Stimulated activated CD4-positive, alpha-beta T cell treated with anti-CD3 and anti-CD28 coated beads, Interleukin-1b, Interleukin-23, amount 100 ng/mL, for 24 hours (primary cell): ENCODE results near the gene UQCC5.

Experiments
- DNase-seq, 4 experiments: peaks; one replicate each; pipeline ENCODE4 v3.0.0-alpha.2; 2020; ENCODE audit warnings: low read depth in 4 of 4, low spot score in 1 of 4

Gene UQCC5

DNA sequence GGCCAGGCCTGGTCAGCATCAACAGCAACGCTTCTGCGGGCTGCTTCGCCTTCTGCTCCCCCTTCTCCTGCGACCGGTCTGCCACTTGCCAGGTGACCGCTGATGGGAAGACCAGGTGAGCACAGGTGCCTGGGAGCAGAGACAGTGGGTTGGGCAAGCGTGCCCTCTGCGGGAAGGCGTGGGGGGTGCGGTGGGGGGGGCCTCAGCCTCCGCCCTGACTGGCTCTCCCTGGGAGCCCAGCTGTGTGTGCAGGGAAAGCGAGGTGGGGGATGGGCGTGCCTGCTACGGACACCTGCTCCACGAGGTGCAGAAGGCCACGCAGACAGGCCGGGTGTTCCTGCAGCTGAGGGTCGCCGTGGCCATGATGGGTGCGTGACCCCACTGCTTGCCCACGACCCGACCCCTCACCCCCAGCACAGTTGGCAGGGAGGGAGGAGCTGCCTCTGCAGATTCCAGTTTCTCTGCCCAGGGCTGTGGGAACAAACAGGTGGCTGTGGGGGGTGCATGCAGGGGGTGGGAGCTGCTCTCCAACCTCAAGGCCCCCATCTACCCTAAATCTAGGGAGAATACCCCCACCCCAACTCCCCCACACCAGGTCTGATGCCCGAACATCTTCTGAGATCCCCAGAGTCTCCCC lies 32.5 kb upstream of the UQCC5 start:
- DNase-seq: no peak

DNA sequence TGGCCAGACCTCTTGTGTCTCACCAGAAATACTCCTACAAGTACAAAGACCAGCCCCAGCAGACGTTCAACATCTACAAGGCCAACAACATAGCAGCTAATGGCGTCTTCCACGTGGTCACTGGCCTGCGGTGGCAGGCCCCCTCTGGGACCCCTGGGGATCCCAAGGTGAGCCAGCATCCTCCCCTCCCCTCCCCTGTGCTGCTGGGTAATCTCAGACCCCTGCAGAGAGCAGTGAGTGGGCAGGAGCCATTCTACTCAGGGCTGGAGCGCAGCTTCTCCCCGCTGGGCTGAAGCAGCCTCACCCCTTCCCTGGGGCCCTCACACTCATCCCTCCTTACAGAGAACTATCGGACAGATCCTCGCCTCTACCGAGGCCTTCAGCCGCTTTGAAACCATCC lies 31.4 kb upstream of the UQCC5 start:
- DNase-seq: no peak

DNA sequence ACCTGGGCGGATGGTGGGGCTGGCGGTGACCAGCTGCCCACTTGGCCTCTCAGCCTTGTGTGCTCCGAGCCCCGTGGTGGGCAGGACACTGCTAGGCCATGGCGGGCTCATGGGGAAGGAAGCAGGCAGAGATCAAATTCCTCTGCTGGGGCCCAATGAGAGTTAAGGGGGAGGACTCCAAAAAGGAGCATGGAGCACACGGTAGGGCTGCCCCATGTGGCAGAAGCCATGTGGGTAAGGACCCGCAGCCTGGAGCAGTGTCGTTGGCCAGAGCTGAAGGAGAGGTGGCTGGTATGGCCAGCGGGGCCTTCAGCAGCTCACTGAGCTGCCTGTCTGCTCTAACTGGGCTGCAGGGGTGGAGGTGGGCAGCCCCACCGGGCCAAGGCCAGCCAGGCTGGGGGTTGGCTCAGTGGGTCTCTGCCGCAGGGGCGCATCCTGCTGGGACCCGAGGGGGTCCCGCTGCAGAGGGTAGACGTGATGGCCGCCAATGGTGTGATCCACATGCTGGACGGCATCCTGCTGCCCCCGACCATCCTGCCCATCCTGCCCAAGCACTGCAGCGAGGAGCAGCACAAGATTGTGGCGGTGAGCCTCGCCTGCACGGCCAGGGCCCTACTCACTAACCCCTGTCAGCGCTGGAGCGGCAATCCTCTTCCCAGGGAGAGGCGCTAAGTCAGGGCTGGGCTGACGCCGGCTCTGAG lies 30.0 kb upstream of the UQCC5 start:
- no peak for DNase-seq

DNA sequence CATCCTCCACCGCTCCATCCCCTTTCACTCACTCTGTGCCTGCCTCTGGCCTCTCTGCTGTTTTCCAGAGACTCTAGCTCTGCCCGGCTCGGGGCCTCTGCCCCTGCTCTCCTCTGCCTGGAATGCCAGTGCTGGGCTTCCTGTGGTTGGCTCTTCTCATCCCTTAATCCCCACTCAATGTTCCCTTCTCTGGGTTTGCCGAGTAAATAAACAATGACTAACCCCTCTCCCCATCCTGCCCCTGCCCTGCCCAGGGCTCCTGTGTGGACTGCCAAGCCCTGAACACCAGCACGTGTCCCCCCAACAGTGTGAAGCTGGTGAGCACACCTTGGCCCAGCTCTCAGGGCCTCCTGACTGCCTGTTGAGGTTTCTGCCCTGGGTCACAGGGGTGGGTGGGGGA lies 29.0 kb upstream of the UQCC5 start:
- no peak for DNase-seq

DNA sequence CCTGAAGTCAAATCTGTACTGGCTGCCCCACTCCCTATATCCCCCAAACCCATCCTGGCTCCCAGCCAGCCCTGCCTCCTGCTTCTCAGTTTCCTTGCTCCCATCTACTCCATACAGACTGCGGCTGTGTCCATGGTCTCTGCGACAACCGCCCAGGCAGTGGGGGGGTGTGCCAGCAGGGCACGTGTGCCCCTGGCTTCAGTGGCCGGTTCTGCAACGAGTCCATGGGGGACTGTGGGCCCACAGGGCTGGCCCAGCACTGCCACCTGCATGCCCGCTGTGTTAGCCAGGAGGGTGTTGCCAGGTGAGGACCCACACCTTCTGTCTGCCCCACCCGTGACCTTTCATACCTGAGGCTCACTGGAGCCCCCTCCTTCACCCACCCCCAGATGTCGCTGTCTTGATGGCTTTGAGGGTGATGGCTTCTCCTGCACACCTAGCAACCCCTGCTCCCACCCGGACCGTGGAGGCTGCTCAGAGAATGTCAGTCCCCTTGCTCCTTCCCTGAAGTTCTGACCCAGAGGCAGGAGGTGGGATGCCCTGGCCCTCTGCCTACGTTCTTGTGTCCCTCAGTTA lies 26.6 kb upstream of the UQCC5 start:
- DNase-seq: no peak

DNA sequence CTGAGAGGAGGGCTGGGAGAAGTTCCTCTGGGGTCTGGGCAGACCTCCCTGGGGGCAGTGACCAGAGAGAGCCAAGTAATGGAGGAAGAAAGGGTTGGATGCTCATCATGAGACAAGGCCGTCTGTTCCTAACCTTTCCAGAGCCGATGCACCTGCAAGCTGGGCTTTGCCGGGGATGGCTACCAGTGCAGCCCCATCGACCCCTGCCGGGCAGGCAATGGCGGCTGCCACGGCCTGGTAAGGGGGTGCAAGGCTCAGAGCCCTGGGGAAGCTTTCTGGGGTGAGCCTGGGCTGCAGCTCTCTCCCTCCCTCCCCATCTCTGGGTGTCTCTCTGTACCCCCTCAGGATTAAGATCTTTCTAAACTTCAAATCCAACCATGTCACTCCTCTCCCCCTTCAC lies 24.9 kb upstream of the UQCC5 start:
- DNase-seq: no peak

DNA sequence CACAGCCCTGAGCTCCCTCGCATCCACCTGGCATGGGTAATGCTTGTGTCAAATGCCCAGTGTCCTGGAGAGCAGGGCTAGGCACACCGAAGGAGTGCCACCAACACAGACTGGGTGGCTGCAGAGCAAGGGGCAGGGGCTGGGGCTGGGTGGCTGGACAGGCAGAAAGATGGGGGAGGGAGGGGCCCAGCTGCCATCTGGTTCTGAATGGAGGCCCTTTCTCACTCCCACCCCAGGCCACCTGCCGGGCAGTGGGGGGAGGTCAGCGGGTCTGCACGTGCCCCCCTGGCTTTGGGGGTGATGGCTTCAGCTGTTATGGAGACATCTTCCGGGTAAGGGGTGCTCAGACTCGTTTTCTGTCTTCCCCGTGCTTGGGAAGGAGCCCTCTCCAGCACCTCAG lies 24.3 kb upstream of the UQCC5 start:
- DNase-seq: no peak

DNA sequence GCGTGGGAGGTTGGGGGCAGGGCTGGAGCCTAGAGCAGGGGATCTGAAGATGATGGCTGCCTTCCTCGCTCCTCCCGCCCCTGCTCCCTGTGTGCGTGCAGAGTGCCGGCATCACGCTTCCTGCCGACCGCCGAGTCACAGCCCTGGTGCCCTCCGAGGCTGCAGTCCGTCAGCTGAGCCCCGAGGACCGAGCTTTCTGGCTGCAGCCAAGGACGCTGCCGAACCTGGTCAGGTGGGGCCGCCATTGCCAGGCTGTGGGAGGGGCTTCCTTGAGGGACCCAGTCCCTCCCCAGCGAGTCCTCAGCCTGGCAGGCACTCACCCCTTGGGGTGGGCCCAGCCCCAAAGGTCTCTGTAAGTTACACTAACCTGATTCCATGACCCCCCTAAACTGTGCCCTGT lies 23.7 kb upstream of the UQCC5 start:
- DNase-seq: no peak

DNA sequence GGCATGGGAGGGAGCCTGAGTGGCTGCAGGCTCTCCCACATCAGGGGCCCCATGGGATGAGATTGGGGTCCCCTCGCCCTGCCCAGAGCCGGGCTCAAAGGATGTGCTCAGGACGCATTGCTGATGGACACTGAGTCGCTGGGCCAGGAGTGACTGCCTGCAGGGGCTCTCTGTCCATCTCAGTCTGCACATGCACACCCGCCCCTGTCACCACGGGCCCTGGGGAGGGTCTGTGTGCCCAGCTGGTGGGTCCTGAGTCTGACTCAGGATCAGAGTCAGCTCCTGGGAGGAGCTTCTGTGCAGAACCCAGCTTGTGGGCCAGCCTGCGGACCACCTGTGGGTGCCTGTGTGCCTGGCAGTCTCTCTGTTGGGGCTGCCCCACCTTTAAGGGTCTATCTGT lies 23.1 kb upstream of the UQCC5 start:
- no peak for DNase-seq

DNA sequence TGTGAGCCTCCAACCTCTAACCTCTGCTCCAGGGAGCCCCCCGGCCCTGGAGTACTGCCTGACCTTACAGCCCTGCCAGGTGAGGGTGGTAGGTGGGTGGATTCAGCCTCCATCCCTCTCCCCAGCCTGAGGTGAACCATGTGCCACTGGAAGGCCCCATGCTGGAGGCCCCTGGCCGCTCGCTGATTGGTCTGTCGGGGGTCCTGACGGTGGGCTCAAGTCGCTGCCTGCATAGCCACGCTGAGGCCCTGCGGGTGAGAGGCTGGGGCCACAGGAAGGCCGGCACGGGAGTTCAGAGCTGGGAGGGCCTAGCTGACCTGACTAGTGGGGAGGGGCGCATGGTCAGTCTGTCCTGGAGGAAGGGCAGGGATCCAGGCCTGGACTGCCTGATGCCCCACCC lies 21.8 kb upstream of the UQCC5 start:
- no peak for DNase-seq

DNA sequence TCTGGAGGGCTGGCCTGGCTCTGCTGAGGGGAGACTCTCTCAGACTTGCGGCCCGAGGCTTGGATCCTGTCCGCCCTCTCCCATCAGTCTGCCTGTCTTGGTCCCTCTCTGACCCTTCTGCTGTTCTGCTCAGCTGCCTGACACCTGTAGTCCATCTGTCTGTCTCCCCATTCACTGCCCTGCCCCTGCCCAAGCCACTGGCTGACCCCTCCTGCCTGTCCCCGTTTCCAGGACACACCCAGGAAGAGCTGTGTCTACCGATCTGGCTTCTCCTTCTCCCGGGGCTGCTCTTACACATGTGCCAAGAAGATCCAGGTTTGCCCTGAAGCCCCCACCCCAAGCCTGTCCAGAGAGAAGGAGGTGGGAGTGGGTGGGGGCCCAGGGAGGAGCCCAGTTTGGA lies 21.2 kb upstream of the UQCC5 start:
- DNase-seq: no peak

DNA sequence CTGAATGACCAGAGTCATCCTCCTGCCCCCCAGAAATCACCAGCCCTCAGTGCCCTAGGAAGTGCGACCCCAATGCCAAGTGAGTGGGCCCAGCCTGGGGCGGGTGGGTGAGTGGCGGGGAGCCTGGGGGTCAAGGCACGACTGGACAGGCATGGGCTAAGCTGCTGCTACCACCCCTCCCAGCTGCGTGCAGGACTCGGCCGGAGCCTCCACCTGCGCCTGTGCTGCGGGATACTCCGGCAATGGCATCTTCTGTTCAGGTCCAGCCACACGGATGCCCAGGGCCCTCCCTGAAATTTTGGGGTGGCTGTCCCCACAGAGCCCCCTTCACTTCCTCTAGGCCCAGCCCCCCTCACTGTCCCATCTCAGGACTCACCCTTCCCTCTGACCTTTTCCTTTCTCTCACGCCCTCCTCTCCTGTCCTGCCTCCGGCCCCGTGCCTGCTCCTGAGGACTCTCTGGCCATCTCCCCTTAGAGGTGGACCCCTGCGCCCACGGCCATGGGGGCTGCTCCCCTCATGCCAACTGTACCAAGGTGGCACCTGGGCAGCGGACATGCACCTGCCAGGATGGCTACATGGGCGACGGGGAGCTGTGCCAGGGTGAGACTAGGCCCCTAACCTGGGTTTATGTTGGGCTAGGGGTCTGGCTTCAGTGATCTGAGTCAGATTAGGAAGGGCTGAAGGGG lies 19.8 kb upstream of the UQCC5 start:
- no peak for DNase-seq

DNA sequence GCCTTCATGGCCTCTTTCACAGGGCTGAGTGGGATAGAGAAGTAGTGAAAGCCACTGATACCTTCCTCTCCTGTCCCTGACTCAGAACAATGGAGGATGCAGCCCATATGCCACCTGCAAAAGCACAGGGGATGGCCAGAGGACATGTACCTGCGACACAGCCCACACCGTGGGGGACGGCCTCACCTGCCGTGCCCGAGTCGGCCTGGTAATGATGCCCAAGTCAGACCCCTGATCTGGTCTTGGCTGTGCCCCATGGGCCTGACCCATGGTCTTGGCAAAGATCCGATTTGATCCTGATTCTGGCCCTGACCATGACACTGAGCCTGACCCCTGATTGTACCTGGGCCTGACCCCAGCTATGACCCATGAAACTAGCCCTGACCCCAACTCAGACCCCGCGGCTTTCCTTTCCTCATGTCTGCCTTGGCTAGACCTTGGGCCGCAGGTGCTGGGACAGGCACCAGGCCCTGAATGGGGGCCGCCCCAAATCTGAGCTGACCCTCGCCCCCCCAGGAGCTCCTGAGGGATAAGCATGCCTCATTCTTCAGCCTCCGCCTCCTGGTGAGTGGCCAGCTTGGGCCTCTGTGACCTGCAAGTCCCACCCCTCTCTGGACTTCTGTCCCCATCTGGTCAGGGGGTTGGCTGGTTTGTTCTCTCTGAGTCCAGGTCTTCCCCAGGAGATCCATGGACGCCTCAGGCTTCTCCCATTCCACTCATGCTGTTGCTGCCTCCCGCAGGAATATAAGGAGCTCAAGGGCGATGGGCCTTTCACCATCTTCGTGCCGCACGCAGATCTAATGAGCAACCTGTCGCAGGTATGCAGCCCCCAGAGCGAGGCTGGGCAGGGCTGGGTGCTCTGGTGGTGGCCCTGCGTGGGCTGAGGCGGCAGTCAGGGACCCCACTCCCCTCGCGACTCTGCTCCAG lies 18.3 kb upstream of the UQCC5 start:
- no peak for DNase-seq

DNA sequence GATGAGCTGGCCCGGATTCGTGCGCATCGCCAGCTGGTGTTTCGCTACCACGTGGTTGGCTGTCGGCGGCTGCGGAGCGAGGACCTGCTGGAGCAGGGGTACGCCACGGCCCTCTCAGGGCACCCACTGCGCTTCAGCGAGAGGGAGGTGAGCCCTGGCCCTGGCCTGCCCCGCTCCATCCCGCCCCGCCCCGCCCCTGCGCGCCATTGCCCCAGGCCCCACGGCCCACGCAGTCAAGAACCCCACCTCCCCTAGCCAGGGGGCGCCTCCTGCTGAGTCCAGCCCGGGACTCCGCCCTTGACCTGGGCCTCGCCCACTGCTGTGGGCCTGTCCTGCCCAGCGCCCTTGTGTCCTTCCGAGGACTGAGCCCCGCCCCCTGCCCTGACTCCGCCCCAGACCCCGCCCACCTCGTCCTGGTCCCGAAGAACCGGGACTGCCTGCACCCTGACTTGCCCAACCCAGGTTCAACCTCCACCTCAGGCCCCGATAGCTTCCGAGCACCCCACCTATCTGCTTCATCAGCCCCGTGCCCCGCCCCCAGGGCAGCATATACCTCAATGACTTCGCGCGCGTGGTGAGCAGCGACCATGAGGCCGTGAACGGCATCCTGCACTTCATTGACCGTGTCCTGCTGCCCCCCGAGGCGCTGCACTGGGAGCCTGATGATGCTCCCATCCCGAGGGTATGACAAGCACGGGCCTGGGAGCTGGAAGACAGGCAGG lies 17.5 kb upstream of the UQCC5 start:
- no peak for DNase-seq

DNA sequence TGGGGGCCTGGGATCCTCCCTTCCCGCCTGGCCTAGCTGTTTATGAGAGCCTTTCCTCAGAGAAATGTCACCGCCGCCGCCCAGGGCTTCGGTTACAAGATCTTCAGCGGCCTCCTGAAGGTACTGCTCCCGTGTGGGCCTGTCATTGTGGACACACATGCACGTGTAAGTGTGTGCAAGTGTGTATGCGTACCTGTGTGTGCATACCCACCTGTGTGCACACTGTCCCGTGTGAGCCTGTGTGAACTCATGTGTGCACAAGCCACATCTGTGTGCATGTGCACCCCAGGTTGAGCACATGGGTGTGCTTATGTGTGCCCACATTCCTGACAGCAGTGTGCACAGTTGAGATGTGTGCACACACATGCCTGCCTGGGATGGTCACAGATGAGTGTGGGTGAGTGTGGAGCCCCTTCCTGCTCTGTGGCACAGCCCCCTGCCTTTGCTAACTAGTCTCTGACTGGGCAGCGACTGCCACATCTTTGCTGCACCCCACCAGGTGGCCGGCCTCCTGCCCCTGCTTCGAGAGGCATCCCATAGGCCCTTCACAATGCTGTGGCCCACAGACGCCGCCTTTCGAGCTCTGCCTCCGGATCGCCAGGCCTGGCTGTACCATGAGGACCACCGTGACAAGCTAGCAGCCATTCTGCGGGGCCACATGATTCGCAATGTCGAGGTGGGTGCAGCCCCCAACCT lies 16.8 kb upstream of the UQCC5 start:
- DNase-seq: no peak

DNA sequence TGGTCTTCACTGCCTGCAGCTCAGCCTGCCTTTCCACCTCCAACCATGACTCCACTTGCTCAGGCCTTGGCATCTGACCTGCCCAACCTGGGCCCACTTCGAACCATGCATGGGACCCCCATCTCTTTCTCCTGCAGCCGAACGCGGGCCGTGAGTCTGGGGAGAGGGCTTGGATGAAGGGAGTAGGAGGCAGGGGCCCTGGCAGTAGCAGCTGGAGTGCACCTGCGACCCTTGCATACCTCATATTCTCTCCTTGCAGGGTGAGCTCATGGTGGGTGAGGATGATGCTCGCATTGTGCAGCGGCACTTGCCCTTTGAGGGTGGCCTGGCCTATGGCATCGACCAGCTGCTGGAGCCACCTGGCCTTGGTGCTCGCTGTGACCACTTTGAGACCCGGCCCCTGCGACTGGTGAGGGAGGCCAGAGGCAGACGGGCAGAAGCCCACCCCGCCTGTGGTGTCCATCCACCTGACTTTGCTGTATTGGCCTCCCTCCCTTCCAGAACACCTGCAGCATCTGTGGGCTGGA lies 16.2 kb upstream of the UQCC5 start:
- no peak for DNase-seq

DNA sequence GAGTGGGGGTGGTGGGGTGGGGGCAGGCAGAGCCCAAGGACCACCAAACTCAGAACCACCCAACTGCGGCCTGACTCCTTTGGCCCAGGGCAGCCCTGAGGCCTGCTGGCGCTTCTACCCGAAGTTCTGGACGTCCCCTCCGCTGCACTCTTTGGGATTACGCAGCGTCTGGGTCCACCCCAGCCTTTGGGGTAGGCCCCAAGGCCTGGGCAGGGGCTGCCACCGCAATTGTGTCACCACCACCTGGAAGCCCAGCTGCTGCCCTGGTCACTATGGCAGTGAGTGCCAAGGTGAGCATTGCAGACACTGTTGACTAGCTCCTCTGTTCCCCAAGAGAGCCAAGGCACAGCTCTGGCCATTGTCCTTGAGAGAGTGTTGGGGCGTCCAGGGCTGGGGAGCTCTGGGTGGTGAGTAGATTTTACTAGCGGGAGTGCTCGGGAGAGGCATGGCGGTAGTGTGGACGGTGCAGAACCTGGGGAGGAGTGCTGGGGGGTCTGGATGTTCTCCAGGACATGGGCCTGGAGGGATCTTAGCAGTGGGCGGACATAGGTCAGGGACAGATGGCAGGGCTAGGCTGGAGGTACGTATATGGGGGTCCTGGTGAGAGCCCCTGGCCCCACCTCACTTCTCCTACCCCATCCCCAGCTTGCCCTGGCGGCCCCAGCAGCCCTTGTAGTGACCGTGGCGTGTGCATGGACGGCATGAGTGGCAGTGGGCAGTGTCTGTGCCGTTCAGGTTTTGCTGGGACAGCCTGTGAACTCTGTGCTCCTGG lies 15.5 kb upstream of the UQCC5 start:
- DNase-seq: no peak

DNA sequence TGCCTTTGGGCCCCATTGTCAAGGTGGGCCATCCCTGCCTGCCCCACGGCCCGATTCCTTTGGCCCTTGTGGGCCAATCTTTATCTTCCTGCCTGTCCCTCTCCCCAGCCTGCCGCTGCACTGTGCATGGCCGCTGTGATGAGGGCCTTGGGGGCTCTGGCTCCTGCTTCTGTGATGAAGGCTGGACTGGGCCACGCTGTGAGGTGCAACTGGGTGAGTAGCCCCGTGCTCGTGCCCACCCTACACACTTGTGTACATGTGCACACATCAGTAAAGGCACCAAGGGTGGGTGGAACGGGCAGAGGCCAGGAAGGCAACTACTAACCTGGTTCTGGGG lies 14.9 kb upstream of the UQCC5 start:
- no peak for DNase-seq
